NCI-H69 (cell line): ENCODE results near the gene CLEC1B.
"Not testable (repeated sequence)": the region's sequence is repeated elsewhere in the genome, so short reads cannot be mapped to it uniquely, and the experiment has no call there.

Source experiments
- DNase-seq: peaks from one replicate; lab custom pipeline; 2025; lab: John Stamatoyannopoulos, UW

The CLEC1B gene

GRCh38 chr12:9999016-9999415 is at the start of gene CLEC1B:
CLEC1B (minus strand) TSS chr12:9999121; CDS start chr12:9999100, 21 bp downstream.
- no peak for DNase-seq

GRCh38 chr12:10048526-10048925 is 49.6 kb upstream of the CLEC1B start:
- DNase-seq, result no peak

GRCh38 chr12:10042167-10042566 is 43.2 kb upstream of the CLEC1B start:
- no peak for DNase-seq

- DNase-seq, result no peak
These were observed 35.0 kb upstream of the CLEC1B start for GRCh38 chr12:10033783-10034545.

- no peak for DNase-seq
These were observed 32.9 kb upstream of the CLEC1B start for GRCh38 chr12:10031771-10032175.

- DNase-seq, result no peak
These were observed 32.4 kb upstream of the CLEC1B start for GRCh38 chr12:10031321-10031720.

- DNase-seq, result no peak
These were observed 31.5 kb upstream of the CLEC1B start, which contains the start of gene CLEC9A for GRCh38 chr12:10030446-10030845. CLEC9A (plus strand) TSS chr12:10030682; CDS start chr12:10052688, 22,006 bp downstream.

- no peak for DNase-seq
These were observed 28.8 kb upstream of the CLEC1B start for GRCh38 chr12:10027721-10028120.

GRCh38 chr12:10027311-10027710 is 28.4 kb upstream of the CLEC1B start:
- DNase-seq, result no peak

- DNase-seq, result not testable (repeated sequence)
These were observed 27.7 kb upstream of the CLEC1B start for GRCh38 chr12:10026666-10027065.

GRCh38 chr12:10025236-10025635 is 26.3 kb upstream of the CLEC1B start:
- no peak for DNase-seq

GRCh38 chr12:10021342-10021741 is 22.4 kb upstream of the CLEC1B start:
- no peak for DNase-seq

GRCh38 chr12:10018386-10018785 is 19.5 kb upstream of the CLEC1B start:
- no peak for DNase-seq

GRCh38 chr12:10016881-10017280 is 18.0 kb upstream of the CLEC1B start:
- no peak for DNase-seq

GRCh38 chr12:10015450-10015849 is 16.5 kb upstream of the CLEC1B start:
- DNase-seq, result no peak

- no peak for DNase-seq
These were observed 13.9 kb upstream of the CLEC1B start for GRCh38 chr12:10012630-10013330.

GRCh38 chr12:10001171-10001776 is 2.4 kb upstream of the CLEC1B start:
- DNase-seq, result no peak

GRCh38 chr12:9992296-9992695 is 6.6 kb downstream of the CLEC1B start:
- DNase-seq, result no peak

GRCh38 chr12:9991876-9992275 is 7.0 kb downstream of the CLEC1B start:
- DNase-seq, result no peak

- DNase-seq, result no peak
These were observed 18.8 kb downstream of the CLEC1B start for GRCh38 chr12:9980126-9980525.

- no peak for DNase-seq
These were observed 21.0 kb downstream of the CLEC1B start for GRCh38 chr12:9977916-9978315.

- DNase-seq, result not testable (repeated sequence)
These were observed 22.3 kb downstream of the CLEC1B start for GRCh38 chr12:9976626-9977025.

GRCh38 chr12:9975614-9976013 is 23.3 kb downstream of the CLEC1B start:
- DNase-seq, result no peak
